Lower lobe of right lung (tissue), 2 donors: ENCODE measurements around the gene TMEM52. TPM values are rescaled to one million over a fixed set of nuclear protein-coding genes. Genes with fewer than 3 reads are reported as not detected.

Experiments
- ATAC-seq, 2 donors: fragments of 200-7000 bp; cut with Tn5 transposase; one replicate each; pipeline ENCODE4 v1.9.1; 2020 to 2022; ENCODE audit warnings: mild to moderate bottlenecking in 2 of 2, moderate library complexity in 2 of 2
- DNase-seq: peaks from one replicate; pipeline ENCODE4 v3.0.0-alpha.2; 2020
- H3K27ac ChIP-seq: fragments of 200-600 bp; one replicate; pipeline ENCODE4 v1.8.0; 2022
- H3K27me3 ChIP-seq: fragments of 200-600 bp; one replicate; pipeline ENCODE4 v1.8.0; 2022; ENCODE audit warnings: low read depth
- H3K36me3 ChIP-seq: fragments of 200-600 bp; one replicate; pipeline ENCODE4 v1.8.0; 2022; ENCODE audit warnings: mild to moderate bottlenecking
- H3K4me1 ChIP-seq: fragments of 200-600 bp; one replicate; pipeline ENCODE4 v1.8.0; 2022
- H3K4me3 ChIP-seq: fragments of 200-600 bp; one replicate; pipeline ENCODE4 v1.8.0; 2022; ENCODE audit warnings: mild to moderate bottlenecking
- H3K9me3 ChIP-seq: fragments of 200-600 bp; one replicate; pipeline ENCODE4 v1.8.0; 2022
- intact Hi-C: fragments of 100-400 bp; cut with DNase I; formaldehyde crosslinking; loops from one replicate; pipeline ENCODE4 v1.11.0; 2022
- total RNA-seq: library from RNA; stranded (reverse); fragmentation: NEBNext Ultra II Directional; extraction: Animal tissue kit (Norgen Biotek cat#: 25700); gene quantifications from one replicate; pipeline ENCODE4 v1.2.1, GENCODE V29; 2021
- TF ChIP-seq, protein P1 (sequence below): fragments of 200-600 bp; IDR thresholded peaks from one replicate; pipeline ENCODE4 v1.8.0; 2022; ENCODE audit warnings: antibody characterized with exemption, mild to moderate bottlenecking
- donor health status: DM: no; HTN: yes; CAD: no; lungs with severe emphysema.

The TMEM52 gene
- total RNA-seq, 1 donor from 2014 or later: 1.4 TPM

DNA sequence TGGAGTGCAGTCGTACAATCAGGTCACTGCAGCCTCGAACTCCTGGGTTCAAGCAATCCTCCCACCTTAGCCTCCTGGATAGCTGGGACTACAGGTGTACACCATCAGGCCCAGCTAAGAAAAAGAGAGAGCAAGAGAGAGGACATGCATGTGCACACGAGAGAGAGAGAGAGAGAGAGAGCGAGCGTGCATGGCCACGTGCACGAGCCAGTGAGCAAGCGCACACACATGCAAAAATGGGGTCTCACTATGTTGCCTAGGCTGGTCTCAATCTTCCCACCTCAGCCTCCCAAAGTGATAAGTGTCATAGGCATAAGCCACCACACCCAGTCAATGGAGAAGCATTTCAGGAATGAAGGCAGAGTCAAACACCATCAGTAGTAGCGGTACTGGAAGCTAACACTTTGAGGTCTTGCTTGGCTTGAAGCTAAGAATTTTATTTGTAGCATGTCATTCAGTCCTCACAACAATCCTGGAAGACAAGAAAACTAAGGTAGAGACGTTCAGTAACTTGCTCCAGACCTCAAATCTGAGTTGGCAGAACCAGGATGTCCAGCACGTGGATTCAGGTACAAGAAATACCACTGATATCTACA lies 42.6 kb downstream of the TMEM52 start:
- DNase-seq (no peak), ATAC-seq (no peak)
- H3K4me3 ChIP-seq: no peak overlapping the region
- no peaks in the 10 kb centered on the region for H3K27me3 ChIP-seq
- H3K9me3 ChIP-seq: no peaks in the 10 kb centered on the region
- no peak overlapping the region for H3K27ac ChIP-seq
- H3K36me3 ChIP-seq: peaks cover 27% of the 10 kb centered on the region
- TF ChIP-seq, protein P1, sequence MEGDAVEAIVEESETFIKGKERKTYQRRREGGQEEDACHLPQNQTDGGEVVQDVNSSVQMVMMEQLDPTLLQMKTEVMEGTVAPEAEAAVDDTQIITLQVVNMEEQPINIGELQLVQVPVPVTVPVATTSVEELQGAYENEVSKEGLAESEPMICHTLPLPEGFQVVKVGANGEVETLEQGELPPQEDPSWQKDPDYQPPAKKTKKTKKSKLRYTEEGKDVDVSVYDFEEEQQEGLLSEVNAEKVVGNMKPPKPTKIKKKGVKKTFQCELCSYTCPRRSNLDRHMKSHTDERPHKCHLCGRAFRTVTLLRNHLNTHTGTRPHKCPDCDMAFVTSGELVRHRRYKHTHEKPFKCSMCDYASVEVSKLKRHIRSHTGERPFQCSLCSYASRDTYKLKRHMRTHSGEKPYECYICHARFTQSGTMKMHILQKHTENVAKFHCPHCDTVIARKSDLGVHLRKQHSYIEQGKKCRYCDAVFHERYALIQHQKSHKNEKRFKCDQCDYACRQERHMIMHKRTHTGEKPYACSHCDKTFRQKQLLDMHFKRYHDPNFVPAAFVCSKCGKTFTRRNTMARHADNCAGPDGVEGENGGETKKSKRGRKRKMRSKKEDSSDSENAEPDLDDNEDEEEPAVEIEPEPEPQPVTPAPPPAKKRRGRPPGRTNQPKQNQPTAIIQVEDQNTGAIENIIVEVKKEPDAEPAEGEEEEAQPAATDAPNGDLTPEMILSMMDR: no peak
- intact Hi-C loops: no loop called here
- peaks cover 84% of the 10 kb centered on the region for H3K4me1 ChIP-seq

- DNase-seq (peak; percentile 4), ATAC-seq (no peak)
- Histone ChIP-seq H3K4me1 (peaks cover 84% of the 10 kb centered on the region), H3K27me3 (no peaks in the 10 kb centered on the region), H3K36me3 (peaks cover 27% of the 10 kb centered on the region), H3K4me3 (no peak overlapping the region), H3K27ac (no peak overlapping the region), H3K9me3 (no peaks in the 10 kb centered on the region)
- intact Hi-C loops: no loop called here
- TF ChIP-seq, protein P1: no peak
Observed at GRCh38 chr1:1875932-1876331, 43.1 kb downstream of the TMEM52 start.

DNA sequence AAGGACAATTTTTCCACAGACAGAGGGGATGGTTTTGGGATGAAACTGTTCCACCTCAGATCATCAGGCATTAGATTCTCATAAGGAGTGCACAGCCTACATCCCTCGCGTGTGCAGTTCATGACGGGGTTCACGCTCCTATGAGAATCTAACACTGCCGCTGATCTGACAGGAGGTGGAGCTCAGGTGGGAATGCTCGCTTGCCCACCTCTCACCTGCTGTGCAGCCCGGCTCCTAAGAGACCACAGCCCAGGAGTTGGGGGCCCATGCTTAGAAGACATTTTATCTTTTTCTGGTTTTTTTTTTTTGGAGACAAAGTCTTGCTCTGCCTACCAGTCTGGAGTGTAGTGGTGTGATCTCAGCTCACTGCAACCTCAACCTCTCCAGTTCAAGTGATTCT lies 44.2 kb downstream of the TMEM52 start:
- Histone ChIP-seq H3K9me3 (no peaks in the 10 kb centered on the region), H3K4me3 (no peak overlapping the region), H3K4me1 (peaks cover 78% of the 10 kb centered on the region), H3K27me3 (no peaks in the 10 kb centered on the region), H3K27ac (no peak overlapping the region), H3K36me3 (peaks cover 27% of the 10 kb centered on the region)
- DNase-seq: no peak
- TF ChIP-seq, protein P1: no peak
- intact Hi-C loops: no loop called here
- no peak for ATAC-seq

- H3K4me3 ChIP-seq: no peak overlapping the region
- no peaks in the 10 kb centered on the region for H3K27me3 ChIP-seq
- H3K27ac ChIP-seq: no peak overlapping the region
- DNase-seq (no peak), ATAC-seq (peak; percentile 51 to 52)
- no peaks in the 10 kb centered on the region for H3K9me3 ChIP-seq
- intact Hi-C loops: no loop called here
- TF ChIP-seq, protein P1: no peak
- H3K36me3 ChIP-seq: peaks cover 27% of the 10 kb centered on the region
- peaks cover 79% of the 10 kb centered on the region for H3K4me1 ChIP-seq
Observed at GRCh38 chr1:1873186-1873585, 45.9 kb downstream of the TMEM52 start.

DNA sequence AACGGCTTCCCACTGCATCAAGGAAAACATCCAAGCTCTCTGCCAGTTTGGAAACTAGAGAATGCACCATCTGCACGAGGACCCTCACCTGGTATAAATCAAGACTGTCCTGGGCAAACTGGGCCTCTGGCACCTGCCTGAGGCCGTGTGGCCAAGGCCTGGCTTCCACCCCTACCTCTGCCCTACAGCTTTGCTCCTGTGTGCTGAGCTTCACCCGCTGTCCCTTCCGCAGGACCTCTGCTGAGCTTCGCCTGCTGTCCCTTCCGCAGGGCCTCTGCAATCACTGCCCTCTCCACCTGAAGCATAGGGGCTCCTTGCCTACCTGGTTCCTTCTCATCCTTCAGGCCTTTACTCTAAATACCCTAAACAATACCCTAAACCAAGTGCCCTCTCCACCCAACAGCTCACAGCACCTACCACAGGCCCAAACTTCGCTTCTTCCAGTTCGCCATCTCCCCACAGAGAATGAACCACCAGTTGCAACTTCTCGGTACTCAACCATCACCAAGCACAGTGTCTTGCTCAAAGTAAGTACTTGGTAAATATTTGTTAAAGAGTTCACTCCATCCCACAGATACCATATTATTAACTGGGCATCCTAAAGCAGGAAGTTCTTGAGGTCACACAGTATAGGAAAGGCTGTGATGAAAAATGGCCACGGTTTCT lies 46.6 kb downstream of the TMEM52 start:
- Histone ChIP-seq H3K9me3 (no peaks in the 10 kb centered on the region), H3K4me3 (no peak overlapping the region), H3K36me3 (peaks cover 27% of the 10 kb centered on the region), H3K4me1 (peaks cover 72% of the 10 kb centered on the region), H3K27ac (no peak overlapping the region), H3K27me3 (no peaks in the 10 kb centered on the region)
- DNase-seq (no peak), ATAC-seq (no peak)
- intact Hi-C loops: no loop called here
- TF ChIP-seq, protein P1: no peak
